GM10266 (cell line): Measurements from ENCODE around the gene PDE2A.

Experiments used
- DNase-seq: peaks from one replicate; pipeline ENCODE4 v3.0.0; 2012; ENCODE audit errors: extremely low spot score
- CTCF ChIP-seq: IDR thresholded peaks from 2 replicates; pipeline ENCODE4 v1.5.1; 2012; ENCODE audit warnings: mild to moderate bottlenecking, low read depth; ENCODE audit not compliant: control insufficient read depth, insufficient read depth; ENCODE audit errors: missing control alignments

The PDE2A gene

GRCh38 chr11:72657411-72658100 lies 16.7 kb downstream of the PDE2A start:
- no peak for DNase-seq
- TF ChIP-seq CTCF, result no peak

- TF ChIP-seq CTCF, result no peak
- DNase-seq, result no peak
Observed at GRCh38 chr11:72655896-72656464, 18.2 kb downstream of the PDE2A start.

GRCh38 chr11:72655014-72655413 lies 19.2 kb downstream of the PDE2A start:
- TF ChIP-seq CTCF, result no peak

GRCh38 chr11:72653649-72654048 lies 20.6 kb downstream of the PDE2A start:
- no peak for TF ChIP-seq CTCF
- no peak for DNase-seq

More at GRCh38 chr11:72655014-72655413, 19.2 kb downstream of the PDE2A start:
- no peak for DNase-seq

- TF ChIP-seq CTCF, result no peak
- DNase-seq, result no peak
Observed at GRCh38 chr11:72652873-72653630, 21.2 kb downstream of the PDE2A start.

GRCh38 chr11:72652133-72652532 lies 22.1 kb downstream of the PDE2A start:
- no peak for TF ChIP-seq CTCF
- DNase-seq, result no peak
